Neural progenitor cell (in vitro differentiated cells): ENCODE data around the gene DYNLT3. TPM values are rescaled to one million over a fixed set of nuclear protein-coding genes. Genes with fewer than 3 reads are reported as not detected.

ENCODE experiments used
- DNase-seq: peaks from one replicate; pipeline ENCODE4 v3.0.0-alpha.2; 2016; ENCODE audit warnings: low spot score
- H2AFZ ChIP-seq: fragments of 200-600 bp; sonication (generic); replicated peaks from 2 replicates; pipeline ENCODE4 v1.6.1; 2016; ENCODE audit warnings: antibody characterized with exemption
- H3F3A ChIP-seq: fragments of 200-600 bp; sonication (generic); 2 replicates; pipeline ENCODE4 v1.6.1; 2016; ENCODE audit warnings: antibody characterized with exemption, low read depth
- H3K27ac ChIP-seq: fragments of 200-600 bp; sonication (generic); 2 replicates; pipeline ENCODE4 v1.5.1; 2016; ENCODE audit warnings: mild to moderate bottlenecking
- H3K27me3 ChIP-seq: fragments of 200-600 bp; sonication (generic); 2 replicates; pipeline ENCODE4 v1.6.1; 2016; ENCODE audit warnings: mild to moderate bottlenecking, moderate library complexity
- H3K36me3 ChIP-seq: fragments of 200-600 bp; sonication (generic); 2 replicates; pipeline ENCODE4 v1.5.1; 2016
- H3K4me1 ChIP-seq: fragments of 200-600 bp; sonication (generic); 2 replicates; pipeline ENCODE4 v1.6.1; 2016; ENCODE audit warnings: mixed run types
- H3K4me2 ChIP-seq: fragments of 200-600 bp; sonication (generic); 2 replicates; pipeline ENCODE4 v1.6.1; 2016
- H3K4me3 ChIP-seq: fragments of 200-600 bp; sonication (generic); 2 replicates; pipeline ENCODE4 v1.5.1; 2016
- H3K79me2 ChIP-seq: fragments of 200-600 bp; sonication (generic); 2 replicates; pipeline ENCODE4 v1.6.1; 2016; ENCODE audit warnings: low read depth
- H3K9ac ChIP-seq: fragments of 200-600 bp; sonication (generic); 2 replicates; pipeline ENCODE4 v1.6.1; 2016
- H3K9me3 ChIP-seq: fragments of 200-600 bp; sonication (generic); 2 replicates; pipeline ENCODE4 v1.5.1; 2016; ENCODE audit warnings: low read depth
- H4K20me1 ChIP-seq: fragments of 200-600 bp; sonication (generic); 2 replicates; pipeline ENCODE4 v1.6.1; 2016; ENCODE audit warnings: low read depth
- H3K27ac Mint-ChIP-seq: 3 replicates; pipeline ENCODE4 v1.8.0; 2021; ENCODE audit warnings: mixed read lengths
- H3K27me3 Mint-ChIP-seq: 2 replicates; pipeline ENCODE4 v1.8.0; 2022; ENCODE audit warnings: low read depth, mild to moderate bottlenecking, inconsistent platforms, moderate library complexity, mixed read lengths; ENCODE audit not compliant: insufficient read depth
- H3K36me3 Mint-ChIP-seq: 3 replicates; pipeline ENCODE4 v1.8.0; 2021; ENCODE audit warnings: mixed read lengths
- H3K4me1 Mint-ChIP-seq: 3 replicates; pipeline ENCODE4 v1.8.0; 2021; ENCODE audit warnings: mixed read lengths
- H3K4me3 Mint-ChIP-seq: 3 replicates; pipeline ENCODE4 v1.8.0; 2021; ENCODE audit warnings: mild to moderate bottlenecking, moderate library complexity, mixed read lengths
- H3K9me3 Mint-ChIP-seq: 3 replicates; pipeline ENCODE4 v1.8.0; 2020; ENCODE audit warnings: mixed read lengths
- CTCF ChIP-seq: fragments of 200-600 bp; sonication (generic); IDR thresholded peaks from 2 replicates; pipeline ENCODE4 v1.5.1; 2017; ENCODE audit warnings: antibody characterized with exemption, mild to moderate bottlenecking
- EZH2 ChIP-seq: fragments of 200-600 bp; sonication (generic); IDR thresholded peaks from 2 replicates; pipeline ENCODE4 v1.6.1; 2017; ENCODE audit warnings: antibody characterized with exemption, mild to moderate bottlenecking, moderate library complexity
- EZH2phosphoT487 ChIP-seq: fragments of 200-600 bp; sonication (generic); IDR thresholded peaks from 2 replicates; pipeline ENCODE4 v1.6.1; 2017; ENCODE audit warnings: antibody characterized with exemption
- total RNA-seq: library from RNA; depleted of rRNA; stranded (reverse); fragments of >200 nt; gene quantifications from 2 replicates; pipeline ENCODE4 v1.2.3, GENCODE V29; 2015; ENCODE audit warnings: low replicate concordance

DYNLT3 gene
- 8.3 and 12.1 TPM in 2 replicates for total RNA-seq

- no peak within 1 kb of the TSS for H2AFZ ChIP-seq
- H3K27ac ChIP-seq = no peak within 1 kb of the TSS
- Mint-ChIP-seq H3K4me1 (no peaks in the 10 kb centered on the region), H3K36me3 (no peaks in the 10 kb centered on the region), H3K9me3 (peaks cover 3% of the 10 kb centered on the region), H3K4me3 (peak within 1 kb of the TSS; percentile 78), H3K27me3 (peaks cover 5% of the 10 kb centered on the region), H3K27ac (no peak within 1 kb of the TSS)
- TF ChIP-seq EZH2phosphoT487 (no peak), CTCF (no peak), EZH2 (no peak)
- H3K4me3 ChIP-seq = peak within 1 kb of the TSS; percentile 56
- H3K36me3 ChIP-seq = no peaks in the 10 kb centered on the region
- H3K4me1 ChIP-seq = no peaks in the 10 kb centered on the region
- H3F3A ChIP-seq = no peaks in the 10 kb centered on the region
- no peaks in the 10 kb centered on the region for H4K20me1 ChIP-seq
- DNase-seq = peak; percentile 88
- H3K27me3 ChIP-seq = no peaks in the 10 kb centered on the region
- H3K4me2 ChIP-seq = peak within 1 kb of the TSS; percentile 71
- no peaks in the 10 kb centered on the region for H3K79me2 ChIP-seq
- no peaks in the 10 kb centered on the region for H3K9me3 ChIP-seq
- no peak within 1 kb of the TSS for H3K9ac ChIP-seq
Observed at GRCh38 chrX:37846934-37847732, at the start of gene DYNLT3. DYNLT3 (minus strand) TSS chrX:37847571; CDS start chrX:37847510, 61 bp downstream.

- no peaks in the 10 kb centered on the region for H3K27me3 ChIP-seq
- H3K9ac ChIP-seq = no peak overlapping the region
- Mint-ChIP-seq H3K36me3 (no peaks in the 10 kb centered on the region), H3K27ac (no peak overlapping the region), H3K4me3 (no peak overlapping the region), H3K9me3 (no peaks in the 10 kb centered on the region), H3K4me1 (peaks cover 4% of the 10 kb centered on the region), H3K27me3 (no peaks in the 10 kb centered on the region)
- no peak overlapping the region for H3K4me2 ChIP-seq
- no peak overlapping the region for H3K4me3 ChIP-seq
- no peak for DNase-seq
- peaks cover 6% of the 10 kb centered on the region for H3F3A ChIP-seq
- H3K36me3 ChIP-seq = no peaks in the 10 kb centered on the region
- no peak for TF ChIP-seq EZH2phosphoT487
- no peak for TF ChIP-seq CTCF
- TF ChIP-seq EZH2 = no peak
- no peaks in the 10 kb centered on the region for H3K79me2 ChIP-seq
- H3K9me3 ChIP-seq = no peaks in the 10 kb centered on the region
- H2AFZ ChIP-seq = no peak overlapping the region
- no peaks in the 10 kb centered on the region for H4K20me1 ChIP-seq
- H3K4me1 ChIP-seq = peaks cover 4% of the 10 kb centered on the region
- no peak overlapping the region for H3K27ac ChIP-seq
Observed at GRCh38 chrX:37896511-37896890, 49.1 kb upstream of the DYNLT3 start.

GRCh38 chrX:37895795-37896510 lies 48.6 kb upstream of the DYNLT3 start:
- no peak for TF ChIP-seq EZH2
- TF ChIP-seq CTCF = no peak
- no peak for TF ChIP-seq EZH2phosphoT487
- Histone ChIP-seq H4K20me1 (no peaks in the 10 kb centered on the region), H3K36me3 (no peaks in the 10 kb centered on the region), H3F3A (peaks cover 6% of the 10 kb centered on the region), H3K79me2 (no peaks in the 10 kb centered on the region), H3K4me1 (peaks cover 4% of the 10 kb centered on the region), H3K4me3 (no peak overlapping the region), H3K9ac (no peak overlapping the region), H3K27me3 (no peaks in the 10 kb centered on the region), H3K27ac (no peak overlapping the region), H3K4me2 (no peak overlapping the region), H3K9me3 (peaks cover 3% of the 10 kb centered on the region), H2AFZ (no peak overlapping the region)
- no peaks in the 10 kb centered on the region for H3K36me3 Mint-ChIP-seq
- H3K27me3 Mint-ChIP-seq = no peaks in the 10 kb centered on the region
- no peak for DNase-seq
- no peaks in the 10 kb centered on the region for H3K9me3 Mint-ChIP-seq
- no peak overlapping the region for H3K4me3 Mint-ChIP-seq
- H3K27ac Mint-ChIP-seq = no peak overlapping the region
- H3K4me1 Mint-ChIP-seq = peaks cover 4% of the 10 kb centered on the region
